ENCODE measurements around the gene FBLN1. TPM values are rescaled to one million over a fixed set of nuclear protein-coding genes. Genes with fewer than 3 reads are reported as not detected.

The FBLN1 gene
- total and polyA plus RNA-seq, 2 of the 13 experiments (the other 11 are each of a cell fraction or from before 2014, with no cell fraction given) = 37.3 to 103 TPM

DNA sequence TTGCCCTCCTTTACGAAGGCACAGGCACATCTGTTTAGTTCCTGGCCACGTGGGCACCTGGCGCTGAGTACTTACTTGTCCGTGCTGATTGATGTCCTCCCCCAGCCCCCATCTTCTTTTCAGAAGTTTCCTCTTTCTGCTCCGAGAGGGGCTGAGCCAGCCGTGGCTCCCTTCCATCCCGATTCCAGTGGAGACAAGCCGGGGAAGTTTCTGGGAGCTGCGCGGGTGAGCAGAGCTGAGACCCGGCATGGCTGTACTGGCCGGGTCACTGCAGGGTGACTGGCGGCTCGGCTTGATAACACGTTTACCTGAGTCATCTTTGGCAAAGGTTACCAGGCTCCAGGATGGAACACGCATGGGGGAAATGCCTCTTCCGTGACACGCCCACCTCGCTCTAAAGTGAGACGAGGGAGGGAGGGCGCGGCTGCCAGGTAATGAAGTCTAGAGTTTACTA lies 123.5 kb downstream of the FBLN1 start (continued):
- TF ChIP-seq ZBTB33 (CRISPR knock-in tag; IDR thresholded peaks at IDR 0.05) (peak; percentile 44; the same call in 1 of the 2 replicates), ZSCAN31 (CRISPR knock-in tag; IDR thresholded peaks at IDR 0.05; ENCODE audit: low read depth) (no peak), ARID5B (CRISPR knock-in tag; IDR thresholded peaks at IDR 0.05) (0 out of 2 replicates have a peak, but pooled peaks have one; percentile 8)

DNA sequence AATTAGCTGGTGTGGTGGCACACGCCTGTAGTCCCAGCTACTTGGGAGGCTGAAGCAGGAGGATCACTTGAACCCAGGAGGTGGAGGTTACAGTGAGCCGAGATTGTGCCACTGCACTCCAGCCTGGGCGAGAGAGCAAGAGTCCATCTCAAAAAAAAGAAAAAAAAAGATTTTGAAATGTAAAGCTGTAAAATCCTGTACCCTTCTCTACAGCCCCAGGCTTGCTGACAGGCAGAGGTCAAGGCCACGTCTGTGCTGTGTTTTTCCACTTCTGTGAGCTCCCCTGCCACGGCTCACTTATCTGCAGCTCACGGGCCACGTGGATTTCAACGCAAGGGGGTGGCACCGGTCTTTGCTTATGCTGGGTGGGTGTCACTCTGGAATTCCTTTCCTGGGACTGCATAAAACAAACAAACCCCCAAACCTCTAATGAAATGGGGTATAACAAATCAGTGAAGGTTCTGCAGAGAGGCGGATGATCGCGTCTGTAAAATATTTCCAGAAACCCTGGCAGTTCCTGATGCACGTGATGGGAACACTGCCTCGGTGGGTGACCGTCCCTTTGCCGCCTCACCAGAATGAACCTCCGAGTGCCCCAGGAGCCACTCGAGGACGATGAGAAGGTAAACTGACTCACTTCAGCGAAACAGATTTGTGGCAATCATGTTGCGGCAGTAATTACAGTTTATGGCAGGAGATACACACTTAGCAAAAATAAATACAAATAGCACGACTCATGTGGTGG lies 125.0 kb downstream of the FBLN1 start:
- BruUV-seq (replicated peaks) = no TSS peak
- CTCF ChIA-PET (ENCODE audit: low intra/inter-chr PET ratio, low total read pairs) = no interaction called here
- 20% methylated on average over 18 of the region's 22 CpGs for WGBS (ENCODE audit: low lambda C conversion rate)
- TF ChIP-seq AGO2 (optimal IDR thresholded peaks at IDR 0.05; ENCODE audit: low read depth, low read length) = no peak
- TF ChIP-seq WIZ (CRISPR knock-in tag; IDR thresholded peaks at IDR 0.05) = no peak
- TF ChIP-seq TP53 (CRISPR knock-in tag; conservative IDR thresholded peaks at IDR 0.05) = no peak
- peak; percentile 100 for TF ChIP-seq ZNF770 (CRISPR knock-in tag; IDR thresholded peaks at IDR 0.05)
- TF ChIP-seq ZSCAN30 (CRISPR knock-in tag; IDR thresholded peaks at IDR 0.05) = no peak
- TF ChIP-seq THAP7 (CRISPR knock-in tag; IDR thresholded peaks at IDR 0.05) = no peak
- TF ChIP-seq, protein P1, sequence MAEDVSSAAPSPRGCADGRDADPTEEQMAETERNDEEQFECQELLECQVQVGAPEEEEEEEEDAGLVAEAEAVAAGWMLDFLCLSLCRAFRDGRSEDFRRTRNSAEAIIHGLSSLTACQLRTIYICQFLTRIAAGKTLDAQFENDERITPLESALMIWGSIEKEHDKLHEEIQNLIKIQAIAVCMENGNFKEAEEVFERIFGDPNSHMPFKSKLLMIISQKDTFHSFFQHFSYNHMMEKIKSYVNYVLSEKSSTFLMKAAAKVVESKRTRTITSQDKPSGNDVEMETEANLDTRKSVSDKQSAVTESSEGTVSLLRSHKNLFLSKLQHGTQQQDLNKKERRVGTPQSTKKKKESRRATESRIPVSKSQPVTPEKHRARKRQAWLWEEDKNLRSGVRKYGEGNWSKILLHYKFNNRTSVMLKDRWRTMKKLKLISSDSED (CRISPR knock-in tag; IDR thresholded peaks at IDR 0.05) = no peak

More for the DNA sequence above, 125.0 kb downstream of the FBLN1 start:
- no peaks in the 10 kb centered on the region for H3K79me2 ChIP-seq (ENCODE audit: insufficient read depth, low read length)
- peaks cover 0 to 5% of the 10 kb centered on the region in 2 experiments; a peak in 3 of 5 replicates for H3K27me3 ChIP-seq (ENCODE audit: control insufficient read depth in 1 of 2, insufficient read depth in 2 of 2, low read length in 2 of 2)
- DNase-seq (ENCODE audit: low spot score) (peak; percentile 66), ATAC-seq (no peak; the same call in 2 of the 3 replicates), FAIRE-seq (peak; percentile 77)
- H2AFZ ChIP-seq (ENCODE audit: low read length) = no peak overlapping the region
- H3K4me2 ChIP-seq (ENCODE audit: low read depth, low read length) = peak overlapping the region; percentile 46
- no peak overlapping the region for H3K9ac ChIP-seq (ENCODE audit: insufficient read depth, low read depth, low read length)
- no peaks in the 10 kb centered on the region for H3K36me3 ChIP-seq (replicated peaks in 1 of 2; ENCODE audit: control insufficient read depth in 1 of 2, insufficient read depth in 2 of 2, low read length in 2 of 2)
- peaks cover 78% of the 10 kb centered on the region for H3K4me1 ChIP-seq (ENCODE audit: insufficient read depth, low read length)
- no peaks in the 10 kb centered on the region for H4K20me1 ChIP-seq (ENCODE audit: insufficient read depth, low read length)
- 0 out of 6 replicates have a peak overlapping the region, but pooled peaks of 1 of the 3 experiments have one; percentile 0 for H3K4me3 ChIP-seq (replicated peaks in 1 of 3; ENCODE audit: insufficient read depth in 1 of 3, low read depth in 2 of 3, low read length in 3 of 3)
- POLR2A ChIA-PET = interaction anchor here (0.5 to 1.7 kb wide), 2 partner anchors 10 to 11 kb away, joined by 3 to 4 read pairs; no protein-coding TSS in a partner anchor
- peak overlapping the region; percentile 56 for H3K27ac ChIP-seq (ENCODE audit: extremely low read length, insufficient read depth, low read length)
- in situ Hi-C loops (cut with HindIII; ENCODE audit: extremely low pct_ligation_motif_present, low pct_unique_long_range_greater_than_20kb) = loop anchor here (25.0 kb wide), 1 partner anchor 485 kb away; no protein-coding TSS in a partner anchor
- H3K9me3 ChIP-seq (ENCODE audit: low read length) = no peaks in the 10 kb centered on the region
- intact Hi-C loops (cut with micrococcal nuclease; ENCODE audit: unreplicated experiment) = loop anchor here (2.0 kb wide), 1 partner anchor 31 kb away; no protein-coding TSS in a partner anchor

Measured in HepG2 (cell line).